Stimulated activated CD4-positive, alpha-beta T cell treated with anti-CD3 and anti-CD28 coated beads, Interleukin-15, amount 100 ng/mL, for 24 hours (primary cell): ENCODE measurements around the gene ATP6V0E1.
"Not testable (repeated sequence)": the region's sequence is repeated elsewhere in the genome, so short reads cannot be mapped to it uniquely, and the experiment has no call there.

Experiments
- DNase-seq: peaks from one replicate; pipeline ENCODE4 v3.0.0-alpha.2; 2020

The ATP6V0E1 gene

GRCh38 chr5:173010021-173010420, 26.4 kb downstream of the ATP6V0E1 start:
- DNase-seq, result peak; percentile 25

DNA sequence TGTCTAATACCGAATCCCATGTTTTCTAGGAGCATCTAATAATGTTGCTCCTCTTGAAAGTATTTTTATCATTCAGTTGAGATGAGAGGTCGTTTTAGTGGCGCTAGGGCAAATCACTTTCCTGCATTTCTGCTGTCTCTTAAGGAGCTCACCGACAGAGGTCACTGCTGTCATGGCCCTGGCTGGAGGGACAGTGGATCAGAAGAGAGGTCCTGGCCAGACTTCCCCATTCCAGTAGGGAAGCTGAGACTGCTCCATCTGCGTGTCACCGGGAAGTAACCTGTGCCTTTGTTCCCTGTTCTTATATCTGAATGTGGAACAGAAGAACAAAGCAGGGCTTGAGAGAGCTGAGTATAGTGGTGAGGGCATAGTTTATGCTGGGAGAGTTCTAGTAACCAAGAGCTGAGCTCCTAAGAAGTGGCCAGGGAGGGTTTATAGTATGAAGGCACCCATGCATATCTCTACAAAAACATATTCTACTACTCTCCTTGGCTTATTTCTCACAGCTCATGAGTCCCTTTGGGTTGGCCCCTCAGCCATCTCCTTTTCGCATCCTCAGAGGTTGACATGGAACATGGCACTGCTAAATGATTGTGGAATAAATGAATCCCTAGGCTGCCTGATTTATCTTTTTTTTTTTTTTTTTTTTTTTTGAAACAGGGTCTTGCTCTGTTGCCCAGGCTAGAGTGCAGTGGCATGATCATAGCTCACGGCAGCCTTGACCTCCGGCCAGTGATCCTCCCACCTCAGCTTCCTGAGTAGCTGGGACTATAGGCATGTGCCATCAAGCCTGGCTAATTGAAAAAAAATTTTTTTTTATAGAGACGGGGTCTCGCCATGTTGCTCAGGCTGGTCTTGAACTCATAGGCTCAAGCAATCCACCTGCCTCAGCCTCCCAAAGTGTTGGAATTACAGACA, 27.2 kb downstream of the ATP6V0E1 start:
- no peak for DNase-seq

DNA sequence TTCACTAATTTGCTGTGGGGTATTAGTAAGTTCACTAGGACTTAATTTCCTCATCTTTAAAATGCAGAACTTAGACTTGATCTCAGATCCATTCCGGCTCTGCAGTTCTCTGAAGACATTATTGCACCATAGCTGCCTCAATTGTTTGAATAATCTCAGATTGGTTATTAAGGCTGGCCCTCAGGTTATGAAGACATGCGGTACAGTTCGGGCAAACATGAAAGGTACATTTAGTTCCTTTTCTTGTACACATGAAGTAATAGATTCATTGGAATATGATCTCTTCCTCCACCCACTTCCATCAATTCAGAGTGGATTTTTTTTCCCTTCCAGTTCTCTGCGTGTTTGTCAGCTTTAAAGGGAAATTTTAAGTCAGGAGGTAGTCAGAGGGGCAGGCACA, 28.0 kb downstream of the ATP6V0E1 start:
- DNase-seq, result no peak

DNA sequence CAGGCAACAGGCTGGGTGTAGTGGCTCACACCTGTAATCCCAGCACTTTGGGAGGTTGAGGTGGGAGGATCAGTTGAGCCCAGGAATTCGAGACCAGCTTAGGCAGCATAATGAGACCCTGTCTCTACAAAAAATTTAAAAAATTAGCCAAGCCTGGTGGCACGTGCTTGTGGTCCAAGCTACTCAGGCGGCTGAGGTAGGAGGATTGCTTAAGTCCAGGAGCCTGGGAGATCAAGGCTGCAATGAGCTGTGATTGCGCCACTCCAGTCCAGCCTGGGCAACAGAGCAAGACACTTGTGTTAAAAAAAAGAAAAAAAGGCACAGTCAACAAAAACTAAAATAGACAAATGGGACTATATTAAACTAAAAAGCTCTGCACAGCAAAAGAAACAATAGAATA, 29.3 kb downstream of the ATP6V0E1 start:
- no peak for DNase-seq

DNA sequence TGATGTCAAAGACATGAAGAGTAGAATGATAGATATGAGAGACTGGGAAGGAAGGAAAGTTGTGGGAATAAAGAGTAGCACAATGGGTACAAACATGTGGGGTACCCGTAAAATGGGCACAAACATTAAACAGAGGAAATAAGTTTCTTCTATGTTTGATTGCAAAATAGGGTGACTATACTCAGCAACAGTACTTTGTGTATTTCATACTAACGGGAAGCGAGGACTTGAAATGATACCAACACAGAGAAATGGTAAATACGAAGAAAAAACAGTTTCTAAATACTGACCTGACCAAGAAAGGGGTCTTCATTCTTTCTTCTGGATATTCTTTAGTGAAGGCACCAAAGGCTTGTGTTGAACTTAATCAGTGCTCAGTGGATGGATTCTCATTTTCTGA, 31.1 kb downstream of the ATP6V0E1 start:
- no peak for DNase-seq

DNA sequence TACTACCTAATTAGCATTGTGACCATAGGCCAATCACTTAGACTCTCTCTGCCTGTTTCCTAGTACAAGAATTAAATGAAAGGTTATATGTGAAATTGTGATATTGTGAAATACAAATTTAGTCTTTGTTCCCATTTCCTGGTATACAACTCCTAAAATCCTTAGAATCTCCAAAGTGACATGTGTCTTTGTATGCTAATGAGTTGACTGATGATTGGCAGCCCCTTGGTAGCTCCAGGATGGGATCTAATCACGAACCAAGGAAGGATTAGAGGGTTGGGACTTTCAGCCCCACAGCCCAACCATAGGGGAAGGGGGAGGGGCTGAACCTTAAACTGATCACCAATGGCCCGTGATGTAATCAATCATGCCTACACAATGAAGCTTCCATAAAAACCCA, 31.6 kb downstream of the ATP6V0E1 start:
- DNase-seq, result no peak

GRCh38 chr5:173015598-173016455, 32.3 kb downstream of the ATP6V0E1 start:
- DNase-seq, result no peak

DNA sequence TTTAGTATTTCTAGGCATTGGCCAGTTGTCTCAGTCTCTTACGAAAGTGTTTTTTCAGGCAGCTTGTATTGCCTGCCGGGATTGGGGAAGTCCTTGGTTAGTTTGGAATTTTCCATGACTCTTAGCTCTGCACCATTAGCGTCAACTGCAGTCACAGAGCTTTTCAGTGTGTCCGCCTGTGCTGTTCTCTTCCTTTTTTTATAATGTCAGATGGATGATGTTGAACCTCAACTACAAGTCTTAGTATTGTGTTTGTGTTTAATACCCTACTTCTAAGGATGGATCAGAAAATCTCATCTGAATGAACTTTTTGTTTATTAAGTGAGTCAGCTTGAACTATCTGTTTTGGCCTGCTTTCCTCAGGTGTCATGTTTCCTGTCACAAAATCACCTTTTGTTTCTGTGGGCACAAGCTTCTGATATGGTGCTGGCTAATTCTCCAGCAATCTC, 33.1 kb downstream of the ATP6V0E1 start:
- no peak for DNase-seq

DNA sequence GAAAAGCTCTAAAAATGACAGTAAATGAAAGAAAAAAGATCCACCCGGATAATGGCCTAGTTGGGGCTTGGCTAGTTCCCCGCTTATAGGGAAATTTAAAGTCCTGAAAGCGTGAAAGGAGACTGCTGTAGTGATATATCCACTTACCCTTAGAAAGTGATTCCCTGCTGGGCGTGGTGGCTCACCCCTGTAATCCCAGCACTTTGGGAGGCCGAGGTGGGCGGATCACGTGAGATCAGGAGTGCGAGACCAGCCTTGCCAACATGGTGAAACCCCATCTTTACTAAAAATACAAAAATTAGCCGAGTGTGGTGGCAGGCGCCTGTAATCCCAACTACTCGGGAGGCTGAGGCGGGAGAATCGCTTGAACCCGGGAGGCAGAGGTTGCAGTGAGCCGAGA, 33.5 kb downstream of the ATP6V0E1 start:
- DNase-seq, result not testable (repeated sequence)

DNA sequence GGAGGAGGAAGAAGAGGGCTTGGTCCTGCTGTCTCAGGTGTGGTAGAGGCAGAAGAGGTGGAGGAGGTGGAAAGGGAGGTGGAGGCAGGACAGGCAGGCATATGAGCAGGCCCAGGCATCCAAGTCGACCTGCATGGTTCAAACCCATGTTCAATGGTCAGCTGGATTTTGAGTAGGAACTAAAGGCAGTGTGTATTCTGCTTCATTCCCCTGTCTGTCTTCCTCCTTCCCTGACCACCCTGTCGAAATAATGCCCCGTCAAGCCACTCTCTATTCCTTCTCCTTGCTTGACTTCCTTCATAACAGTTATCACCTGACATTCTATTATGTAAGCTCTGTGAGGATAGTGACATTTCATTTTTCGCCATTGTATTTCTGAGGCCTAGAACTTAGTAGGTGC, 34.8 kb downstream of the ATP6V0E1 start:
- DNase-seq, result no peak

DNA sequence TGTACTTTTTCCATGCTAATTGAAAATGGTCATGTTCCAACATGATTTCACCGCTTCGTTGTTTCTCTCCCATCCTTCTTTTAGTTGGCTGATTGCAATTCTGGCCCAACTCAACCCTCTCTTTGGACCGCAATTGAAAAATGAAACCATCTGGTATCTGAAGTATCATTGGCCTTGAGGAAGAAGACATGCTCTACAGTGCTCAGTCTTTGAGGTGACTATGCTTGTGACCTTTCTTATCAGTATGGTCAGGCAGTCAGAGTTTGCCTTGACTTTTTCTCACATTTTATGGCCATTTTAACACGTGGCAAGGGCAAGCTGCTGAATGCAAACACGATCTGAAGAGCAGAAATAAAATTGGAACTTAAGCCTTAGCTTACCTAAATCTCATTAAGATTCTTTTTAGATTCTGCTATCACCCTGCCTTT, 36.6 kb downstream of the ATP6V0E1 start:
- DNase-seq, result no peak

DNA sequence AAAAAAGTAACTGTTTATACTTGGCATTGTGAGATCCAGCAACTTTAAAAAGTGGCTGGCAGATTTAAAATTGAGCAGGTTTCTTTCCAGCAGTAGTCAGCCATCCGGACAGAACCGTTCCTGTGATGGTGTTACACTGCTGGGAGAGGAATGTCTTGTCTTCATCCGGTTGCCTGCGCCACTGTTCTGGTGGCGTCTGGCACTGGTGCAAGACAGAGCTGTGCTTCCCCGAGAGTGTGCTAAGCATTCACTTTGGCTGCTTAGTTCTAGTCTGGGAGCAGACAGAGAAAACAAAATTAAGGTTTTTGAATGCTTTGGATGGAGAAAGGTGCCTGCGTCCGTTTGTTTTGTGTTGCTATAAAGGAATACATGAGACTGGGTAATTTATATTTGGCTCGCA, 37.1 kb downstream of the ATP6V0E1 start:
- no peak for DNase-seq

DNA sequence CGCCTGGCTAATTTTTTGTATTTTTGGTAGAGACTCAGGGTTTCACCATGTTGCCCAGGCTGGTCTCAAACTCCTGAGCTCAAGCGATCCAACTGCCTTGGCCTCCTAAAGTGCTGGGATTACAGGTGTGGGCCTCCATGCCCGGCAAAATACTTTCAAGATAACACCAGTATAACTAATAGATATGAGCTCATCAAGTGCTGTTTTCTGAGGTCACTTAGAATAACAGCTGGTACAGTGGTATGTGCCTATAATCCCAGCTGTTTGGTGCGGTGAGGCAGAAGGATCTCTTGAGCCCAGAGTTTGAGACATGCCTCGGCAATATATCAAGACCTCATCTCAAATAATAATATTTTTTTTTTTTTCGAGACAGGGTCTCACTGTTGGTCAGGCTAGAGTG, 42.1 kb downstream of the ATP6V0E1 start:
- no peak for DNase-seq

- no peak for DNase-seq
Measured at GRCh38 chr5:173027905-173028304, 44.3 kb downstream of the ATP6V0E1 start.

DNA sequence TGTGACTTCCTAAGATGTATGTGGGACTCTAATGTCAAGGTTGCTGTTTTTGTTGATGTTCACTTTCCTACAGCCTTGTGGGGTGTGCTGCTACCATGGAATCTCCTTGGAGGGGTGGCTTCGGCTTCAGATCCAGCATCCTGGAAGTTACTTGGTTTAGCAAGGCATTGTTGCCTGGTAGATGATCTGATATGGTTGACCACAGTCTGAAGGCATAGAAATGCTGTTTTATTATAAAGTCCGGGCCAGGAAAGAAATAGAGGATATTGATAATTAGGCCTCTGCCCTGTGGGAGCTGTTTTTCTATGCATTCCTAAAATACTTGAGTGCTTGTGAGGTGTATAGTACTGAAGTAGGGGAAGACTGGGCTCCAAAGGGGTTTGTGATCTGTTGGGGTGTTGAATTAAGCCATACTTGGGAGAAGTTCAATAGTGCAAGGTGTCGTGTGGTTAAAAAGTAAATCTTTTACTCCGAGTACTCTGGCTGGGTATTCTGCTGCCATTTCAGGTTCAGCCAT, 45.3 kb downstream of the ATP6V0E1 start:
- DNase-seq, result no peak

- no peak for DNase-seq
Measured at GRCh38 chr5:173029499-173029921, 45.9 kb downstream of the ATP6V0E1 start.

DNA sequence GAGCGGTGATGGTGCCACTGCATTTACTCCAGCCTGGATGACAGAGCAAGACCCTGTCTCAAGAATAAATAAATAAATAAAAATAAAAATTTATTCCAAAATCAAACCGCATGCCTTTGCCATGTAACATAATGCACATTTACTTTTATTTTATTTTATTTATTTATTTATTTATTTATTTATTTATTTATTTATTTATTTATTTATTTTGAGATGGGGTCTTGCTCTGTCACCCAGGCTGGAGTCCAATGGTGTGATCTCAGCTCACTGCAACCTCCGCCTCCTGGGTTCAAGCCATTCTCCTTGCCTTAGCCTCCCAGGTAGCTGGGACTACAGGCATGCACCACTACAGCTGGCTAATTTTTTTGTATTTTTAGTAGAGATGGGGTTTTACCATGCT, 48.5 kb downstream of the ATP6V0E1 start:
- DNase-seq, result not testable (repeated sequence)

GRCh38 chr5:173032730-173033129, 49.2 kb downstream of the ATP6V0E1 start:
- no peak for DNase-seq

DNA sequence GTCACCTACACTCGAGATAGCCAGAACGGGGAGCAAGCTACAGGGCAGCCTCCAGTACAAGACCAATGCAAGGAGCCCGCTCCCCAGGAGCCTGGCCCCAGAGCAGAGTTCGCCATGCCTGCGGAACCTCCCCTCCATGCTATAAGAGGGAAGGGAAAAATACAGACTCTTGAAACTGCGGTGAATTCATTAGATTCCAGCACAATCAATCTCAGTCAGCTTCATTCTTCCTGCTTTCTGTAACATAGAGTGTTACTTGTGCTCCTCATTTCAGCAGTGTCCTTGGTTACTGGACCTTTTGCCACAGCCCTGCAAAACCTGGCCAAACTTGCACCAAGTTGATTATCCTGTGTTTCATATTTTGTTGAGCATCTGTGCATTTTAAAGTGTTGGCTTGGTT, 50.4 kb downstream of the ATP6V0E1 start:
- DNase-seq, result no peak

DNA sequence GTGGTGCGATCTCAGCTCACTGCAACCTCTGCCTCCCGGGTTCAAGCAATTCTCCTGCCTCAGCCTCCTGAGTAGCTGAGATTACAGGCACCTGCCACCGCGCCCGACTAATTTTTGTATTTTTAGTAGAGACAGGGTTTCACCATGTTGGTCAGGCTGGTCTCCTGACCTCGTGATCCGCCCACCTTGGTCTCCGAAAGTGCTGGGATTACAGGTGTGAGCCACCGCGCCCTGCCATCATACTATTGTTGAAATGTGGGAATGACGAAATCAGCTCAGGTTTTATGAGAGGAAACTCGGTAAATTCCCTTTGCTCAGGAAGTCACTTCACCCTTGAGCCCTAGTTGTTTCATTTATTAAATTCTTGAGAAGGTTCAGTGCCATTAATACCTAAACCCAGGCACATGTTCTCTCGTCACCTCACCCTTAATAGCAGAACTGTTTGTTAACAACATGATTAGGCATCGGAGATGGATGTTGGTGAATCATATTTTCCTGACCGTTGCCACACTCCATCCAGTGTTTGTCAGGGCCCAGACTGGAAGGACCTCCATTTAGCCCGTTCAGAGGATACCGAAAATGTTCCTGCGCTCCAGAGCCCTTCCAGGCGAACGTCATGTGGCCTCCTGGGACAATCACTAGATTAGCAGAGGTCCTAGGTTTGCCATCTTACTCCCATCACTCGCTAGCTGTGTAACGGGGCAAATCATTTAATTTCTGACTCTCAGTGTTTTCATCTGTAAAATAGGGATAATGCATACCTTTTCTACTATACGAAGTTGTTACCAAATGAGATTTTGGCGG, 52.5 kb downstream of the ATP6V0E1 start:
- peak; percentile 64 for DNase-seq

DNA sequence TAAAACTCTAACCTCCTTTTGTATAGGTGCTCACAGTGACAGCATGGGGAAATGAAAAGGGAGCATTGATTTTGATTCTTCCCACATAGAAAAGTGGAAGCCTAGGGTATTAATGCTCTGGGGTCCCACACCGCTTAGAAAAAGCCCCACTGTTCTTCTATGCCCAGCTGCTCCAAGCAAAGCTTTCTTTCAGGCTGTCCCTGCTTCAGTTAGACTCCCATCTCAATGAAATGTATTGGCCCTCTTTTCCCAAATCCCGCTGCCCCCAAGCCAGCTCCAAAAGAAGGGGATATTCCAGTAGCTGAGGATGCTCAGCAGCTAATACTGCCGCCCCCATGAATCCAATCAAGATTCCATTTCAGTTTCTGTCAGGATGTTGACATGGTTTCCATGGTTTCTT, 55.6 kb downstream of the ATP6V0E1 start:
- no peak for DNase-seq

DNA sequence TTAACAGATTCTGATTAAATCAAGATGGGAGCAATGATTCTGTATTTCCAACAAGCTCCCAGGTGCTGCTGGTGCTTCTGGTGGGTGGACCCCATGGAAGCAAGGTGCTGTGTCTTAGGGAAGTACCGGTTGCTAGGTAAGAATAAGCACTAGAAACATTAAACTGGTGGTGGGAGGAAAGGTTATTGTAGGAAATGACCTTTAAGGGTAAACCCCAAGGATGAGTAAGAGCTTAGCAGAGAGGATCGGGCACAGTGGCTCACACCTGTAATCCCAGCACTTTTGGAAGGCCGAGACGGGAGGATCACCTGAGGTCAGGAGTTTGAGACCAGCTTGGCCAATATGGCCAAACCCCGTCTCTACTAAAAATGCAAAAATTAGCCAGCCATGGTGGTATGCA, 56.4 kb downstream of the ATP6V0E1 start:
- no peak for DNase-seq
